Heart left ventricle (tissue), 16 donors: Measurements from ENCODE around the gene GIPC1. TPM values are rescaled to one million over a fixed set of nuclear protein-coding genes. Genes with fewer than 3 reads are reported as not detected.

Source experiments
- ATAC-seq, 4 donors: fragments of 200-7000 bp; cut with Tn5 transposase; one replicate each; pipeline ENCODE4 v1.9.1; 2020 to 2022; ENCODE audit warnings: moderate library complexity in 4 of 4, mild to moderate bottlenecking in 3 of 4, moderate number of reproducible peaks in 1 of 4
- DNase-seq, 5 donors: peaks; one replicate each; pipeline ENCODE4 v3.0.0-alpha.2; 2020
- H3K27ac ChIP-seq, 12 donors: fragments of 200-600 bp; sonication (generic) in 4 of 12; one replicate each; pipeline versions ENCODE4 v1.5.0 to v1.8.0; 2016 to 2022; ENCODE audit warnings: mild to moderate bottlenecking in 2 of 12
- H3K27me3 ChIP-seq, 9 donors: fragments of 200-600 bp; sonication (generic) in 2 of 9; one replicate each; pipeline versions ENCODE4 v1.5.1 to v1.8.0; 2016 to 2022; ENCODE audit warnings: mild to moderate bottlenecking in 3 of 9
- H3K36me3 ChIP-seq, 9 donors: fragments of 200-600 bp; sonication (generic) in 2 of 9; one replicate each; pipeline versions ENCODE4 v1.5.0 to v1.8.0; 2018 to 2022; ENCODE audit warnings: mild to moderate bottlenecking in 2 of 9
- H3K4me1 ChIP-seq, 12 donors: fragments of 200-600 bp; sonication (generic) in 4 of 12; one replicate each; pipeline versions ENCODE4 v1.5.0 to v1.8.0; 2016 to 2022; ENCODE audit warnings: mild to moderate bottlenecking in 3 of 12
- H3K4me3 ChIP-seq, 12 donors: fragments of 200-600 bp; sonication (generic) in 4 of 12; one replicate each; pipeline versions ENCODE4 v1.5.0 to v1.8.0; 2017 to 2022; ENCODE audit warnings: mild to moderate bottlenecking in 9 of 12, moderate library complexity in 4 of 12
- H3K9me3 ChIP-seq, 12 donors: fragments of 200-600 bp; sonication (generic) in 4 of 12; one replicate each; pipeline versions ENCODE4 v1.5.0 to v1.8.0; 2016 to 2022; ENCODE audit warnings: mild to moderate bottlenecking in 1 of 12
- POLR2A ChIP-seq, 2 donors: fragments of 450-650 bp; IDR thresholded peaks; one replicate each; pipeline ENCODE4 v1.6.1; 2017; ENCODE audit warnings: antibody characterized with exemption in 2 of 2, mild to moderate bottlenecking in 2 of 2, moderate library complexity in 2 of 2
- WGBS, 4 donors: extraction: QIAGEN DNeasy Blood & Tissue Kit in 2 of 4; methylation state at CpG; one replicate each; pipeline versions ENCODE4 v1.1.5 to v1.1.7; 2013 to 2018; 5-methylcytosine and 5-hydroxymethylcytosine counted together
- intact Hi-C, 10 donors: fragments of 100-400 bp; cut with DNase I; formaldehyde crosslinking; loops; one replicate each; pipeline versions ENCODE4 v1.11.1 to v1.14.2; 2022
- polyA plus RNA-seq, 2 donors: library from polyadenylated mRNA; stranded (reverse); fragments of 200-250 nt; gene quantifications; one replicate each; pipeline ENCODE4 v1.2.3, GENCODE V29; 2013
- total RNA-seq, 9 donors: library from RNA; depleted of rRNA in 2 of 9; stranded (reverse); fragments of >200 nt in 2 of 9; fragmentation: NEBNext Ultra II Directional in 3 of 9; extraction: Animal tissue kit (Norgen Biotek cat#: 25700) in 3 of 9; gene quantifications; one replicate each; pipeline versions ENCODE4 v1.1.0 to v1.2.4, GENCODE V29; 2016 to 2023
- TF ChIP-seq, protein P1 (sequence below), 12 donors: fragments of 200-600 bp; sonication (generic) in 4 of 12; IDR thresholded peaks; one replicate each; pipeline versions ENCODE4 v1.5.0 to v1.8.0; 2018 to 2022; ENCODE audit warnings: antibody characterized with exemption in 12 of 12, mild to moderate bottlenecking in 5 of 12
- donor health status: ischemic (EF 13 %, LVEDD 7.1; RV severe dilation, severe dysfunction).
- donor health status: healthy with polysubstance abuse.
- donor health status: DM: no; HTN: yes; CAD: no.
- donor health status: DM: no; HTN: no; CAD: no.
- donor health status: ischemic (EF 25% LVEDD 6.9; RV normal size, moderate dysfunction).
- donor health status: ischemic (EF 25% LVEDD 5.7; RV mildly dilated, moderate dysfunction).
- donor health status: healthy.
- donor health status: DM: yes; HTN: yes; CAD: no.
- donor health status: ischemic (EF 35%, LVEDD 5.7; RV mildly dilated, moderate dysfunction).
- donor health status: nonischemic (EF 11% LVEDD 7.7; RV severe dilation, severe dysfunction).
- donor health status: DM: yes; HTN: yes; CAD: no.
- donor health status: PGD.
- donor health status: ischemic (EF 29% LVEDD 5.4; RV normal size, mild dysfunction).
- donor health status: nonischemic (EF 23%, LVEDD 6.1; RV moderate dilation, normal function).

Gene GIPC1
- total and polyA plus RNA-seq, 11 donors: 44.9 to 87.4 (median 49.7) TPM

DNA sequence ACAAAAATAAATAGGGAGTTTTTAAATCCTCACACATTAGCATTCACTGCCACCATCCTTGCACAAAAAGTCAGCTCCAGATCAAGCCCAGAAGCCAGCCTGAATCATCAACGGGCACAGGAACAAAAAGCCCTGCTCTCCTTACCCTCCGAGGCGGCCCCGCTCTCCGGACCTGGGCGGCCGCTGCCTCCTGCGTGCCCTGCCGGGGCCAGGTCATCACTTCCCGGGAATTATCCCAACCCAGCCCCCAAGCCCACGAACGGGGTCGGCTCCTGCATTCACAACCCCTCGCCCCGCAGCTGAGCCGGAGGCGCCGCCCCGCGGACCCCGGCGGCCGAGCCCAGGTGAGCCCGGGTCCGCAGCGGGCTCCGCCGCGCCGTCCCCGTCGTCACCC, 21.5 kb upstream of the GIPC1 start:
- Histone ChIP-seq H3K36me3 (peaks cover 2 to 38% (median 27%) of the 10 kb centered on the region in 9 donors), H3K9me3 (no peaks in the 10 kb centered on the region), H3K4me1 (peaks cover 0 to 53% (median 39%) of the 10 kb centered on the region in 12 donors), H3K4me3 (peak overlapping the region; percentile 66 to 100 (median 88)), H3K27me3 (no peaks in the 10 kb centered on the region), H3K27ac (peak overlapping the region; percentile 96 to 100 (median 100))
- intact Hi-C loops: loop anchor here in 1 of 10 donors (2.0 kb wide), 1 partner anchor 21 kb away; the partner anchor contains the start of gene GIPC1
- TF ChIP-seq, protein P1, sequence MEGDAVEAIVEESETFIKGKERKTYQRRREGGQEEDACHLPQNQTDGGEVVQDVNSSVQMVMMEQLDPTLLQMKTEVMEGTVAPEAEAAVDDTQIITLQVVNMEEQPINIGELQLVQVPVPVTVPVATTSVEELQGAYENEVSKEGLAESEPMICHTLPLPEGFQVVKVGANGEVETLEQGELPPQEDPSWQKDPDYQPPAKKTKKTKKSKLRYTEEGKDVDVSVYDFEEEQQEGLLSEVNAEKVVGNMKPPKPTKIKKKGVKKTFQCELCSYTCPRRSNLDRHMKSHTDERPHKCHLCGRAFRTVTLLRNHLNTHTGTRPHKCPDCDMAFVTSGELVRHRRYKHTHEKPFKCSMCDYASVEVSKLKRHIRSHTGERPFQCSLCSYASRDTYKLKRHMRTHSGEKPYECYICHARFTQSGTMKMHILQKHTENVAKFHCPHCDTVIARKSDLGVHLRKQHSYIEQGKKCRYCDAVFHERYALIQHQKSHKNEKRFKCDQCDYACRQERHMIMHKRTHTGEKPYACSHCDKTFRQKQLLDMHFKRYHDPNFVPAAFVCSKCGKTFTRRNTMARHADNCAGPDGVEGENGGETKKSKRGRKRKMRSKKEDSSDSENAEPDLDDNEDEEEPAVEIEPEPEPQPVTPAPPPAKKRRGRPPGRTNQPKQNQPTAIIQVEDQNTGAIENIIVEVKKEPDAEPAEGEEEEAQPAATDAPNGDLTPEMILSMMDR (IDR thresholded peaks at IDR 0.05): no peak
- TF ChIP-seq POLR2A (IDR thresholded peaks at IDR 0.05): no peak
- ATAC-seq (peak in 1 of 4 donors; percentile 0), DNase-seq (no peak)
- WGBS, 4 donors: 0 to 1% (median 1%) methylated on average over 10 to 32 of the region's 32 CpGs

DNA sequence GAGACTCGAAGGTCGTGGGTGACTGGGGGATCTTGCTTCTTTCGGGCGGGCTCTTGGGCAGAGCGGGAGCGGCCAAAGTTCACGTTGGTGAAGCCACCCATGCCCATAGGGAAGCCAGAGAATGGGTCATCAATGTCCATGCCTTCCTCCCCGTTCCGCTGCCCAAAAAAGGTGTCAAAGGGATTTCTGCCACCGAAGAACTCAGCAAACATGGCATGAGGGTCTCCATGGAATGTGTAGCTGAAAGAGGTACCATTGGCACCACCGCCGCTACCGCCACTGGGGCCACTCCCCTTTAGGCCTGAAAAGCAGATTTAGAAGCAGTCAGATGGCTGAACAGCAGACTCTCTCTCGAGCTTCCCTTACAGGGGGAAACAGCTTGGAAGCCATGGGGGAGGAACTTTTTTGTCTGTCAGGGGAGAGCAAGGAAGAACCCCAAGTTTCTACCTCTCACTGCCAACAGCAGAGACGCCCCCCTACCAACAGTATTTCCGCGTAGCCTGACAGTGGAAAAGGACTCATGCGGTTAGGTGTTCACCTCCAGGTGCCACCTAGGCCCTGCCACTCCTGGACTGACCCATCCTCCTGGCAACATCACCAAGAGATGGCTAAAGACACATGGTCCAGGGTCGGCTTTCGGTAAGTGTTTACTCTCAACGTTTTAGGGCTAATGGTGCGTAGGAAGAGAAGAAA, 21.0 kb upstream of the GIPC1 start:
- Histone ChIP-seq H3K4me1 (peaks cover 0 to 53% (median 39%) of the 10 kb centered on the region in 12 donors), H3K36me3 (peaks cover 2 to 38% (median 27%) of the 10 kb centered on the region in 9 donors), H3K27me3 (no peaks in the 10 kb centered on the region), H3K9me3 (no peaks in the 10 kb centered on the region), H3K27ac (peak overlapping the region; percentile 96 to 100 (median 100)), H3K4me3 (peak overlapping the region; percentile 66 to 100 (median 88))
- TF ChIP-seq, protein P1 (IDR thresholded peaks at IDR 0.05): no peak
- no peak for TF ChIP-seq POLR2A (IDR thresholded peaks at IDR 0.05)
- intact Hi-C loops: loop anchor here in 1 of 10 donors (2.0 kb wide), 1 partner anchor 20 kb away; the partner anchor contains the start of gene GIPC1
- 21 to 24% (median 24%) methylated on average over 22 of the region's 22 CpGs for WGBS, 4 donors
- DNase-seq (no peak), ATAC-seq (no peak)

DNA sequence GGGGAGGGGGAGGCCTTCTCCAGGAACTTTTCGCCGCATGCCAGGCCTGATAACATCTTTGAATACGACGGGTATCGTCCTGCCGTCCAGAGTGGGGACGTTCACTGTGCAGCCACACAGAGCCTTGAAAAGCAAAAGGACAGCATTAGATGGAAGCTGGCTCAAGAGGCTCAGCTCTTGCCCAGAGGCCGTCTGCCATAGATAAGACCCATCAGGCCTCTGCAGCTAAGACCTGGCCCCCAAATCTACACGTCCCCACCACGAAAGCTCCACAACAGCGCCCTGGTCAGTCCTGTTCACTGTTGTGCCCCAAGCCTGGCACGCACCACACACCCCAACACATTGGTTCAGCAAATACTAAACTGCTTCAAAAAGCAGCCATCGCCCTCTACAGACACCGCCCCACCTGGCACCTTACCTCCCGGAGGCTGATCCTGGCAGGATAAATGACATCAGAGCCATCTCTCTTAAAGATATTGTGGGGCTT, 20.2 kb upstream of the GIPC1 start:
- Histone ChIP-seq H3K9me3 (no peaks in the 10 kb centered on the region), H3K4me1 (peaks cover 0 to 55% (median 39%) of the 10 kb centered on the region in 12 donors), H3K36me3 (peaks cover 2 to 38% (median 27%) of the 10 kb centered on the region in 9 donors), H3K4me3 (peak overlapping the region; percentile 66 to 100 (median 88)), H3K27ac (peak overlapping the region in 8 of 12 donors; percentile 96 to 100 (median 100)), H3K27me3 (no peaks in the 10 kb centered on the region)
- no peak for DNase-seq
- intact Hi-C loops: loop anchor here in 1 of 10 donors (2.0 kb wide), 1 partner anchor 19 kb away; the partner anchor contains the start of gene GIPC1
- 54 to 66% (median 59%) methylated on average over 14 to 15 of the region's 15 CpGs for WGBS, 4 donors
- ATAC-seq: no peak
- TF ChIP-seq POLR2A (IDR thresholded peaks at IDR 0.05): no peak
- TF ChIP-seq, protein P1 (IDR thresholded peaks at IDR 0.05): no peak

DNA sequence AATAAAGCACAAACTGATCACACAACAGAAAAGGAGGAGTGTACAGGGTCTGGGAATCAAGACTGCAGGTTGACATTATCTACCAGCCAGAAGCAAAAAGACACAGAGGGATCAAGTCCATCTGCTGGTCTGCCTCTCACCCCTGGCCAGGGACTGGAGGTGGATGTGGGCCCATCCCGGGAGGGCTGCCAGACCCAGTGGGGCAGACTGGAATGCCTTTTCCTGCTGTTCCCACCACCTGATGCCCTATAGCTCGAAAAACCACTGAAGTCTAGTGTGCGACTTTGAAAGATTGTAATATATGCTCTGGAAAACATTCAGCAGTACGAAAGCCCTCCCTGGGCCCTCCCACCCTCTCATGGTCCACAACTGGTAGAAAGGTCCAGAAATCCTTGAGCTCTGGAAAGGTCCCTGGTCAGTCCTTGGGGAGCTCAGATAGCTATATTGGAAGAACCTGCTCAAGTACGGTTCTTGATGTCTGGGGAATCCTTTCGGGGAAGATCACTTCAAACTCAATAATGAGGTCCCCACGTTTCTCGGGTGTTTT, 19.6 kb upstream of the GIPC1 start:
- DNase-seq: no peak
- Histone ChIP-seq H3K36me3 (peaks cover 2 to 38% (median 27%) of the 10 kb centered on the region in 9 donors), H3K4me3 (peak overlapping the region in 11 of 12 donors; percentile 66 to 100 (median 86)), H3K4me1 (peaks cover 0 to 57% (median 39%) of the 10 kb centered on the region in 12 donors), H3K27ac (peak overlapping the region in 3 of 12 donors; percentile 96 to 100 (median 99)), H3K27me3 (no peaks in the 10 kb centered on the region), H3K9me3 (no peaks in the 10 kb centered on the region)
- TF ChIP-seq, protein P1 (IDR thresholded peaks at IDR 0.05): no peak
- no peak for TF ChIP-seq POLR2A (IDR thresholded peaks at IDR 0.05)
- intact Hi-C loops: loop anchor here in 1 of 10 donors (2.0 kb wide), 1 partner anchor 19 kb away; the partner anchor contains the start of gene GIPC1
- ATAC-seq: no peak
- 50 to 76% (median 65%) methylated on average over 8 of the region's 8 CpGs for WGBS, 4 donors
